ENCODE results near the gene HEPH. TPM values are rescaled to one million over a fixed set of nuclear protein-coding genes. Genes with fewer than 3 reads are reported as not detected.
"Not testable (repeated sequence)": the region's sequence is repeated elsewhere in the genome, so short reads cannot be mapped to it uniquely, and the experiment has no call there.

Gene HEPH
- total and polyA plus RNA-seq, 2 donors = 1.2 to 2.4 TPM

GRCh38 chrX:66200050-66200664, 36.1 kb downstream of the HEPH start:
- no peak overlapping the region for H3K4me3 ChIP-seq (ENCODE audit: low read length in 2 of 2)
- WGBS = 75% methylated on average over 4 of the region's 4 CpGs
- no peaks in the 10 kb centered on the region for H3K9me3 ChIP-seq (ENCODE audit: control insufficient read depth in 2 of 2, insufficient read depth in 1 of 2, low read length in 1 of 2)
- no peaks in the 10 kb centered on the region for H3K36me3 ChIP-seq (ENCODE audit: control insufficient read depth in 2 of 2, insufficient read depth in 2 of 2, low read length in 1 of 2)
- no peak for DNase-seq (ENCODE audit: low read depth in 6 of 9, low spot score in 9 of 9)
- no peak overlapping the region for H3K27ac ChIP-seq (ENCODE audit: low read depth in 1 of 2, low read length in 1 of 2)
- H3K4me1 ChIP-seq (ENCODE audit: control insufficient read depth in 2 of 2, insufficient read depth in 2 of 2, low read length in 2 of 2) = no peaks in the 10 kb centered on the region
- H3K27me3 ChIP-seq (ENCODE audit: control insufficient read depth in 2 of 2, insufficient read depth in 1 of 2, low read length in 1 of 2) = no peaks in the 10 kb centered on the region

GRCh38 chrX:66200855-66201795, 37.1 kb downstream of the HEPH start:
- Histone ChIP-seq H3K36me3 (ENCODE audit: control insufficient read depth in 2 of 2, insufficient read depth in 2 of 2, low read length in 1 of 2) (no peaks in the 10 kb centered on the region), H3K4me1 (ENCODE audit: control insufficient read depth in 2 of 2, insufficient read depth in 2 of 2, low read length in 2 of 2) (no peaks in the 10 kb centered on the region)
- 50% methylated on average over 5 of the region's 5 CpGs for WGBS

GRCh38 chrX:66203114-66203513, 39.1 kb downstream of the HEPH start:
- Histone ChIP-seq H3K4me3 (ENCODE audit: low read length in 2 of 2) (no peak overlapping the region), H3K27me3 (ENCODE audit: control insufficient read depth in 2 of 2, insufficient read depth in 1 of 2, low read length in 1 of 2) (no peaks in the 10 kb centered on the region), H3K9me3 (ENCODE audit: control insufficient read depth in 2 of 2, insufficient read depth in 1 of 2, low read length in 1 of 2) (no peaks in the 10 kb centered on the region), H3K4me1 (ENCODE audit: control insufficient read depth in 2 of 2, insufficient read depth in 2 of 2, low read length in 2 of 2) (no peaks in the 10 kb centered on the region), H3K27ac (ENCODE audit: low read depth in 1 of 2, low read length in 1 of 2) (no peak overlapping the region), H3K36me3 (ENCODE audit: control insufficient read depth in 2 of 2, insufficient read depth in 2 of 2, low read length in 1 of 2) (no peaks in the 10 kb centered on the region)
- no peak for DNase-seq (ENCODE audit: low read depth in 6 of 9, low spot score in 9 of 9)
- 96% methylated on average over 5 of the region's 5 CpGs for WGBS

More at GRCh38 chrX:66200855-66201795, 37.1 kb downstream of the HEPH start:
- no peaks in the 10 kb centered on the region for H3K27me3 ChIP-seq (ENCODE audit: control insufficient read depth in 2 of 2, insufficient read depth in 1 of 2, low read length in 1 of 2)
- H3K9me3 ChIP-seq (ENCODE audit: control insufficient read depth in 2 of 2, insufficient read depth in 1 of 2, low read length in 1 of 2) = no peaks in the 10 kb centered on the region
- DNase-seq (ENCODE audit: low read depth in 6 of 9, low spot score in 9 of 9) = no peak
- H3K27ac ChIP-seq (ENCODE audit: low read depth in 1 of 2, low read length in 1 of 2) = no peak overlapping the region
- H3K4me3 ChIP-seq (ENCODE audit: low read length in 2 of 2) = no peak overlapping the region

GRCh38 chrX:66221856-66222255, 57.8 kb downstream of the HEPH start:
- Histone ChIP-seq H3K4me3 (ENCODE audit: low read length in 2 of 2) (no peak overlapping the region), H3K9me3 (ENCODE audit: control insufficient read depth in 2 of 2, insufficient read depth in 1 of 2, low read length in 1 of 2) (no peaks in the 10 kb centered on the region), H3K4me1 (ENCODE audit: control insufficient read depth in 2 of 2, insufficient read depth in 2 of 2, low read length in 2 of 2) (no peaks in the 10 kb centered on the region), H3K27ac (ENCODE audit: low read depth in 1 of 2, low read length in 1 of 2) (no peak overlapping the region), H3K27me3 (ENCODE audit: control insufficient read depth in 2 of 2, insufficient read depth in 1 of 2, low read length in 1 of 2) (no peaks in the 10 kb centered on the region), H3K36me3 (ENCODE audit: control insufficient read depth in 2 of 2, insufficient read depth in 2 of 2, low read length in 1 of 2) (no peaks in the 10 kb centered on the region)
- no peak for DNase-seq (ENCODE audit: low read depth in 6 of 9, low spot score in 9 of 9)
- 95% methylated on average over 3 of the region's 3 CpGs for WGBS

GRCh38 chrX:66232296-66232695, 68.2 kb downstream of the HEPH start:
- H3K9me3 ChIP-seq (ENCODE audit: control insufficient read depth in 2 of 2, insufficient read depth in 1 of 2, low read length in 1 of 2) = no peaks in the 10 kb centered on the region
- no peaks in the 10 kb centered on the region for H3K4me1 ChIP-seq (ENCODE audit: control insufficient read depth in 2 of 2, insufficient read depth in 2 of 2, low read length in 2 of 2)
- WGBS = 94% methylated on average over 2 of the region's 2 CpGs
- no peaks in the 10 kb centered on the region for H3K27me3 ChIP-seq (ENCODE audit: control insufficient read depth in 2 of 2, insufficient read depth in 1 of 2, low read length in 1 of 2)
- no peaks in the 10 kb centered on the region for H3K36me3 ChIP-seq (ENCODE audit: control insufficient read depth in 2 of 2, insufficient read depth in 2 of 2, low read length in 1 of 2)
- no peak for DNase-seq (ENCODE audit: low read depth in 6 of 9, low spot score in 9 of 9)
- H3K4me3 ChIP-seq (ENCODE audit: low read length in 2 of 2) = no peak overlapping the region
- H3K27ac ChIP-seq (ENCODE audit: low read depth in 1 of 2, low read length in 1 of 2) = no peak overlapping the region

- DNase-seq (ENCODE audit: low read depth in 6 of 9, low spot score in 9 of 9) = no peak
- no peaks in the 10 kb centered on the region for H3K4me1 ChIP-seq (ENCODE audit: control insufficient read depth in 2 of 2, insufficient read depth in 2 of 2, low read length in 2 of 2)
- no peak overlapping the region for H3K4me3 ChIP-seq (ENCODE audit: low read length in 2 of 2)
- H3K27ac ChIP-seq (ENCODE audit: low read depth in 1 of 2, low read length in 1 of 2) = no peak overlapping the region
- H3K27me3 ChIP-seq (ENCODE audit: control insufficient read depth in 2 of 2, insufficient read depth in 1 of 2, low read length in 1 of 2) = no peaks in the 10 kb centered on the region
- no peaks in the 10 kb centered on the region for H3K36me3 ChIP-seq (ENCODE audit: control insufficient read depth in 2 of 2, insufficient read depth in 2 of 2, low read length in 1 of 2)
- H3K9me3 ChIP-seq (ENCODE audit: control insufficient read depth in 2 of 2, insufficient read depth in 1 of 2, low read length in 1 of 2) = no peaks in the 10 kb centered on the region
These were observed 69.2 kb downstream of the HEPH start for GRCh38 chrX:66233209-66233608.

- DNase-seq (ENCODE audit: low read depth in 6 of 9, low spot score in 9 of 9); H3K9me3 ChIP-seq (ENCODE audit: control insufficient read depth in 2 of 2, insufficient read depth in 1 of 2, low read length in 1 of 2); H3K27me3 ChIP-seq (ENCODE audit: control insufficient read depth in 2 of 2, insufficient read depth in 1 of 2, low read length in 1 of 2); H3K4me3 ChIP-seq (ENCODE audit: low read length in 2 of 2); H3K36me3 ChIP-seq (ENCODE audit: control insufficient read depth in 2 of 2, insufficient read depth in 2 of 2, low read length in 1 of 2); H3K27ac ChIP-seq (ENCODE audit: low read depth in 1 of 2, low read length in 1 of 2); H3K4me1 ChIP-seq (ENCODE audit: control insufficient read depth in 2 of 2, insufficient read depth in 2 of 2, low read length in 2 of 2): not testable (repeated sequence)
- 100% methylated on average over 1 of the region's 1 CpG for WGBS
These were observed 69.9 kb downstream of the HEPH start for GRCh38 chrX:66233904-66234303.

GRCh38 chrX:66255359-66255967, 91.4 kb downstream of the HEPH start:
- no peak overlapping the region for H3K27ac ChIP-seq (ENCODE audit: low read depth in 1 of 2, low read length in 1 of 2)
- H3K4me3 ChIP-seq (ENCODE audit: low read length in 2 of 2) = no peak overlapping the region
- no peaks in the 10 kb centered on the region for H3K4me1 ChIP-seq (ENCODE audit: control insufficient read depth in 2 of 2, insufficient read depth in 2 of 2, low read length in 2 of 2)
- no peak for DNase-seq (ENCODE audit: low read depth in 6 of 9, low spot score in 9 of 9)
- no peaks in the 10 kb centered on the region for H3K9me3 ChIP-seq (ENCODE audit: control insufficient read depth in 2 of 2, insufficient read depth in 1 of 2, low read length in 1 of 2)
- H3K36me3 ChIP-seq (ENCODE audit: control insufficient read depth in 2 of 2, insufficient read depth in 2 of 2, low read length in 1 of 2) = no peaks in the 10 kb centered on the region
- no peaks in the 10 kb centered on the region for H3K27me3 ChIP-seq (ENCODE audit: control insufficient read depth in 2 of 2, insufficient read depth in 1 of 2, low read length in 1 of 2)
- WGBS = 97% methylated on average over 1 of the region's 1 CpG

- H3K27ac ChIP-seq (ENCODE audit: low read depth in 1 of 2, low read length in 1 of 2) = no peak overlapping the region
- DNase-seq (ENCODE audit: low read depth in 6 of 9, low spot score in 9 of 9) = no peak
- no peak overlapping the region for H3K4me3 ChIP-seq (ENCODE audit: low read length in 2 of 2)
- H3K27me3 ChIP-seq (ENCODE audit: control insufficient read depth in 2 of 2, insufficient read depth in 1 of 2, low read length in 1 of 2) = no peaks in the 10 kb centered on the region
- no peaks in the 10 kb centered on the region for H3K4me1 ChIP-seq (ENCODE audit: control insufficient read depth in 2 of 2, insufficient read depth in 2 of 2, low read length in 2 of 2)
- H3K36me3 ChIP-seq (ENCODE audit: control insufficient read depth in 2 of 2, insufficient read depth in 2 of 2, low read length in 1 of 2) = no peaks in the 10 kb centered on the region
- H3K9me3 ChIP-seq (ENCODE audit: control insufficient read depth in 2 of 2, insufficient read depth in 1 of 2, low read length in 1 of 2) = no peaks in the 10 kb centered on the region
These were observed 98.8 kb downstream of the HEPH start for GRCh38 chrX:66262807-66263206.

Measured in thymus (tissue), 11 donors.